SK-N-SH treated with all-trans-retinoic acid at 6 μM for 48 hours (cell line): ENCODE results near the gene ADAMTS15.

Experiments used
- ATAC-seq: fragments of 200-7000 bp; cut with Tn5 transposase; 3 replicates; pipeline ENCODE4 v1.9.1; 2020; ENCODE audit warnings: mild to moderate bottlenecking, moderate library complexity
- ARNTL ChIP-seq: fragments of 450-650 bp; formaldehyde crosslinking; IDR thresholded peaks from 2 replicates; pipeline ENCODE4 v1.5.0; 2020; ENCODE audit warnings: low read depth, mild to moderate bottlenecking, moderate library complexity, borderline replicate concordance
- CSDC2 ChIP-seq: fragments of 250-450 bp; sonication (Bioruptor Pico); IDR thresholded peaks from 2 replicates; pipeline ENCODE4 v1.5.0; 2020; ENCODE audit warnings: mild to moderate bottlenecking, moderate library complexity
- ESRRG ChIP-seq: fragments of 250-450 bp; sonication (Bioruptor Pico); IDR thresholded peaks from 2 replicates; pipeline ENCODE4 v1.6.1; 2021; ENCODE audit warnings: mild to moderate bottlenecking
- GLIS3 ChIP-seq: fragments of 250-450 bp; sonication (Bioruptor Pico); IDR thresholded peaks from 2 replicates; pipeline ENCODE4 v1.5.0; 2020; ENCODE audit warnings: mild to moderate bottlenecking, moderate library complexity
- ISL1 ChIP-seq: fragments of 250-450 bp; sonication (Bioruptor Pico); IDR thresholded peaks from 2 replicates; pipeline ENCODE4 v2.1.2; 2022; ENCODE audit warnings: mild to moderate bottlenecking, moderate library complexity
- OSR1 ChIP-seq: fragments of 250-450 bp; sonication (Bioruptor Pico); IDR thresholded peaks from 2 replicates; pipeline ENCODE4 v1.8.0; 2022; ENCODE audit warnings: moderate library complexity, mild to moderate bottlenecking, inconsistent platforms
- PATZ1 ChIP-seq: fragments of 250-450 bp; sonication (Bioruptor Pico); IDR thresholded peaks from 2 replicates; pipeline ENCODE4 v1.8.0; 2020; ENCODE audit warnings: mild to moderate bottlenecking, moderate library complexity, borderline replicate concordance
- PPARA ChIP-seq: fragments of 250-450 bp; sonication (Bioruptor Pico); IDR thresholded peaks from 2 replicates; pipeline ENCODE4 v1.5.0; 2020; ENCODE audit warnings: mild to moderate bottlenecking, borderline replicate concordance
- RARB ChIP-seq: fragments of 250-450 bp; sonication (Bioruptor Pico); IDR thresholded peaks from 2 replicates; pipeline ENCODE4 v1.8.0; 2021; ENCODE audit warnings: mild to moderate bottlenecking, moderate library complexity
- SNAI2 ChIP-seq: fragments of 250-450 bp; sonication (Bioruptor Pico); IDR thresholded peaks from 2 replicates; pipeline ENCODE4 v1.5.0; 2020; ENCODE audit warnings: mild to moderate bottlenecking, moderate library complexity
- TCF4 ChIP-seq: fragments of 250-450 bp; sonication (Bioruptor Pico); IDR thresholded peaks from 2 replicates; pipeline ENCODE4 v1.8.0; 2021; ENCODE audit warnings: mild to moderate bottlenecking, moderate library complexity, borderline replicate concordance
- TOX ChIP-seq: fragments of 250-450 bp; sonication (Bioruptor Pico); IDR thresholded peaks from 2 replicates; pipeline ENCODE4 v1.8.0; 2021; ENCODE audit warnings: mild to moderate bottlenecking, moderate library complexity, borderline replicate concordance
- ZC3H10 ChIP-seq: fragments of 250-450 bp; sonication (Bioruptor Pico); IDR thresholded peaks from 2 replicates; pipeline ENCODE4 v1.5.1; 2021; ENCODE audit warnings: mild to moderate bottlenecking, moderate library complexity
- ZFP3 ChIP-seq: fragments of 250-450 bp; sonication (Bioruptor Pico); IDR thresholded peaks from 2 replicates; pipeline ENCODE4 v1.5.0; 2020; ENCODE audit warnings: mild to moderate bottlenecking, moderate library complexity
- ZFP30 ChIP-seq: fragments of 450-650 bp; formaldehyde crosslinking; IDR thresholded peaks from 2 replicates; pipeline ENCODE4 v1.5.0; 2022; ENCODE audit warnings: mild to moderate bottlenecking, moderate library complexity
- ZNF565 ChIP-seq: fragments of 450-650 bp; formaldehyde crosslinking; conservative IDR thresholded peaks from 2 replicates; pipeline ENCODE4 v1.5.0; 2020; ENCODE audit warnings: low read depth, mild to moderate bottlenecking, moderate library complexity
- ZNF70 ChIP-seq: fragments of 450-650 bp; formaldehyde crosslinking; IDR thresholded peaks from 2 replicates; pipeline ENCODE4 v1.5.0; 2020; ENCODE audit warnings: mild to moderate bottlenecking, moderate library complexity
- ZNF8 ChIP-seq: fragments of 450-650 bp; formaldehyde crosslinking; IDR thresholded peaks from 2 replicates; pipeline ENCODE4 v1.5.0; 2020; ENCODE audit warnings: mild to moderate bottlenecking, moderate library complexity
- TF ChIP-seq, protein P1 (sequence below): fragments of 250-450 bp; sonication (Bioruptor Pico); IDR thresholded peaks from 2 replicates; pipeline ENCODE4 v1.5.1; 2020; ENCODE audit warnings: low read depth, mild to moderate bottlenecking, moderate library complexity
- TF ChIP-seq, protein P2 (sequence below): fragments of 250-450 bp; sonication (Bioruptor Pico); IDR thresholded peaks from 2 replicates; pipeline ENCODE4 v1.5.1; 2021; ENCODE audit warnings: mild to moderate bottlenecking, moderate library complexity
- TF ChIP-seq, protein P3 (sequence below): fragments of 250-450 bp; sonication (Bioruptor Pico); IDR thresholded peaks from 2 replicates; pipeline ENCODE4 v1.8.0; 2021; ENCODE audit warnings: low read depth, mild to moderate bottlenecking, moderate library complexity, borderline replicate concordance
- TF ChIP-seq, protein P4 (sequence below): fragments of 250-450 bp; sonication (Bioruptor Pico); IDR thresholded peaks from 2 replicates; pipeline ENCODE4 v1.5.0; 2020; ENCODE audit warnings: mild to moderate bottlenecking, moderate library complexity

Gene ADAMTS15

DNA sequence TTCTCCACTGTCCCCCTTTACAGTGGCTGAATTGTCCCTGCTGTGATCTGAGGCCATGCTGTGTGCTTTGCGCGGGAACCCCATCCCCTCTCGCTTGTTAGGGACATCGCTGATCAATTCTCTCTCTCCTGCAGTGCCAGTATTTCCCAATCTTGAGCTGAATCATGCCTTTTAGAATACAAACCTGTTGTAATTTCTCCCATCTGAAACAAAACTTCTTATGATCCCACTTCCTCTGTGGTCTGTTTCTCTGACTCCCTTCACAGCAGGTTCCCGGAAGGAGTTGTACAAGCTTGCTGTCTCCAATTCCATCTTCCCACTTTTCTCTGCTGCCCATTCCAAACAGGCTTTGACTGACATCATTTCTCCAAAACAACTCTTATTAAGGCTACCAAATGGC is 16.8 kb downstream of the ADAMTS15 start:
- TF ChIP-seq ZFP3 (CRISPR knock-in tag) (no peak), ZNF565 (no peak), ZC3H10 (CRISPR knock-in tag) (no peak), RARB (CRISPR knock-in tag) (no peak), ZNF70 (CRISPR knock-in tag) (no peak), OSR1 (CRISPR knock-in tag) (no peak), TOX (CRISPR knock-in tag) (no peak), TCF4 (CRISPR knock-in tag) (no peak), ISL1 (CRISPR knock-in tag) (no peak), ZNF8 (CRISPR knock-in tag) (no peak), ESRRG (CRISPR knock-in tag) (no peak)
- TF ChIP-seq, protein P1, sequence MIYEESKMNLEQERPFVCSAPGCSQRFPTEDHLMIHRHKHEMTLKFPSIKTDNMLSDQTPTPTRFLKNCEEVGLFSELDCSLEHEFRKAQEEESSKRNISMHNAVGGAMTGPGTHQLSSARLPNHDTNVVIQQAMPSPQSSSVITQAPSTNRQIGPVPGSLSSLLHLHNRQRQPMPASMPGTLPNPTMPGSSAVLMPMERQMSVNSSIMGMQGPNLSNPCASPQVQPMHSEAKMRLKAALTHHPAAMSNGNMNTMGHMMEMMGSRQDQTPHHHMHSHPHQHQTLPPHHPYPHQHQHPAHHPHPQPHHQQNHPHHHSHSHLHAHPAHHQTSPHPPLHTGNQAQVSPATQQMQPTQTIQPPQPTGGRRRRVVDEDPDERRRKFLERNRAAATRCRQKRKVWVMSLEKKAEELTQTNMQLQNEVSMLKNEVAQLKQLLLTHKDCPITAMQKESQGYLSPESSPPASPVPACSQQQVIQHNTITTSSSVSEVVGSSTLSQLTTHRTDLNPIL = no peak
- TF ChIP-seq, protein P2, sequence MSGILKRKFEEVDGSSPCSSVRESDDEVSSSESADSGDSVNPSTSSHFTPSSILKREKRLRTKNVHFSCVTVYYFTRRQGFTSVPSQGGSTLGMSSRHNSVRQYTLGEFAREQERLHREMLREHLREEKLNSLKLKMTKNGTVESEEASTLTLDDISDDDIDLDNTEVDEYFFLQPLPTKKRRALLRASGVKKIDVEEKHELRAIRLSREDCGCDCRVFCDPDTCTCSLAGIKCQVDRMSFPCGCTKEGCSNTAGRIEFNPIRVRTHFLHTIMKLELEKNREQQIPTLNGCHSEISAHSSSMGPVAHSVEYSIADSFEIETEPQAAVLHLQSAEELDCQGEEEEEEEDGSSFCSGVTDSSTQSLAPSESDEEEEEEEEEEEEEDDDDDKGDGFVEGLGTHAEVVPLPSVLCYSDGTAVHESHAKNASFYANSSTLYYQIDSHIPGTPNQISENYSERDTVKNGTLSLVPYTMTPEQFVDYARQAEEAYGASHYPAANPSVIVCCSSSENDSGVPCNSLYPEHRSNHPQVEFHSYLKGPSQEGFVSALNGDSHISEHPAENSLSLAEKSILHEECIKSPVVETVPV (CRISPR knock-in tag) = no peak
- no peak for ATAC-seq

- ATAC-seq = no peak
- TF ChIP-seq ZNF565 = no peak
- no peak for TF ChIP-seq TOX (CRISPR knock-in tag)
- no peak for TF ChIP-seq RARB (CRISPR knock-in tag)
- TF ChIP-seq, protein P3, sequence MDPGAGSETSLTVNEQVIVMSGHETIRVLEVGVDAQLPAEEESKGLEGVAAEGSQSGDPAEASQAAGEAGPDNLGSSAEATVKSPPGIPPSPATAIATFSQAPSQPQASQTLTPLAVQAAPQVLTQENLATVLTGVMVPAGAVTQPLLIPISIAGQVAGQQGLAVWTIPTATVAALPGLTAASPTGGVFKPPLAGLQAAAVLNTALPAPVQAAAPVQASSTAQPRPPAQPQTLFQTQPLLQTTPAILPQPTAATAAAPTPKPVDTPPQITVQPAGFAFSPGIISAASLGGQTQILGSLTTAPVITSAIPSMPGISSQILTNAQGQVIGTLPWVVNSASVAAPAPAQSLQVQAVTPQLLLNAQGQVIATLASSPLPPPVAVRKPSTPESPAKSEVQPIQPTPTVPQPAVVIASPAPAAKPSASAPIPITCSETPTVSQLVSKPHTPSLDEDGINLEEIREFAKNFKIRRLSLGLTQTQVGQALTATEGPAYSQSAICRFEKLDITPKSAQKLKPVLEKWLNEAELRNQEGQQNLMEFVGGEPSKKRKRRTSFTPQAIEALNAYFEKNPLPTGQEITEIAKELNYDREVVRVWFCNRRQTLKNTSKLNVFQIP = no peak
- no peak for TF ChIP-seq ARNTL (CRISPR knock-in tag)
- no peak for TF ChIP-seq PPARA (CRISPR knock-in tag)
- no peak for TF ChIP-seq GLIS3 (CRISPR knock-in tag)
- no peak for TF ChIP-seq ZFP3 (CRISPR knock-in tag)
- no peak for TF ChIP-seq SNAI2 (CRISPR knock-in tag)
- TF ChIP-seq ZNF70 (CRISPR knock-in tag) = no peak
- no peak for TF ChIP-seq OSR1 (CRISPR knock-in tag)
- no peak for TF ChIP-seq ISL1 (CRISPR knock-in tag)
- TF ChIP-seq TCF4 (CRISPR knock-in tag) = no peak
- TF ChIP-seq PATZ1 (CRISPR knock-in tag) = no peak
- no peak for TF ChIP-seq ESRRG (CRISPR knock-in tag)
- no peak for TF ChIP-seq ZFP30 (CRISPR knock-in tag)
- TF ChIP-seq, protein P4, sequence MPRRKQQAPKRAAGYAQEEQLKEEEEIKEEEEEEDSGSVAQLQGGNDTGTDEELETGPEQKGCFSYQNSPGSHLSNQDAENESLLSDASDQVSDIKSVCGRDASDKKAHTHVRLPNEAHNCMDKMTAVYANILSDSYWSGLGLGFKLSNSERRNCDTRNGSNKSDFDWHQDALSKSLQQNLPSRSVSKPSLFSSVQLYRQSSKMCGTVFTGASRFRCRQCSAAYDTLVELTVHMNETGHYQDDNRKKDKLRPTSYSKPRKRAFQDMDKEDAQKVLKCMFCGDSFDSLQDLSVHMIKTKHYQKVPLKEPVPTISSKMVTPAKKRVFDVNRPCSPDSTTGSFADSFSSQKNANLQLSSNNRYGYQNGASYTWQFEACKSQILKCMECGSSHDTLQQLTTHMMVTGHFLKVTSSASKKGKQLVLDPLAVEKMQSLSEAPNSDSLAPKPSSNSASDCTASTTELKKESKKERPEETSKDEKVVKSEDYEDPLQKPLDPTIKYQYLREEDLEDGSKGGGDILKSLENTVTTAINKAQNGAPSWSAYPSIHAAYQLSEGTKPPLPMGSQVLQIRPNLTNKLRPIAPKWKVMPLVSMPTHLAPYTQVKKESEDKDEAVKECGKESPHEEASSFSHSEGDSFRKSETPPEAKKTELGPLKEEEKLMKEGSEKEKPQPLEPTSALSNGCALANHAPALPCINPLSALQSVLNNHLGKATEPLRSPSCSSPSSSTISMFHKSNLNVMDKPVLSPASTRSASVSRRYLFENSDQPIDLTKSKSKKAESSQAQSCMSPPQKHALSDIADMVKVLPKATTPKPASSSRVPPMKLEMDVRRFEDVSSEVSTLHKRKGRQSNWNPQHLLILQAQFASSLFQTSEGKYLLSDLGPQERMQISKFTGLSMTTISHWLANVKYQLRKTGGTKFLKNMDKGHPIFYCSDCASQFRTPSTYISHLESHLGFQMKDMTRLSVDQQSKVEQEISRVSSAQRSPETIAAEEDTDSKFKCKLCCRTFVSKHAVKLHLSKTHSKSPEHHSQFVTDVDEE = no peak
Measured at GRCh38 chr11:130467116-130467900, 18.9 kb downstream of the ADAMTS15 start.

- no peak for ATAC-seq
- TF ChIP-seq, protein P4 = no peak
- no peak for TF ChIP-seq CSDC2 (CRISPR knock-in tag)
Measured at GRCh38 chr11:130469181-130469580, 20.7 kb downstream of the ADAMTS15 start.
